Uterus (tissue), 2 donors: Measurements from ENCODE around the gene CUL4A.

ENCODE experiments used
- CTCF ChIP-seq, 4 experiments: fragments of 200-600 bp in 2 of 4; fragments of 450-650 bp in 2 of 4; sonication (generic) in 2 of 4; IDR thresholded peaks; one replicate each; pipeline ENCODE4 v1.5.1; 2016 to 2019; ENCODE audit warnings: antibody characterized with exemption in 4 of 4, mild to moderate bottlenecking in 2 of 4, moderate library complexity in 1 of 4
- POLR2A ChIP-seq, 2 donors: fragments of 450-650 bp; IDR thresholded peaks; one replicate each; pipeline ENCODE4 v1.6.1; 2016; ENCODE audit warnings: antibody characterized with exemption in 2 of 2, mild to moderate bottlenecking in 1 of 2, moderate library complexity in 1 of 2

- TF ChIP-seq CTCF (IDR thresholded peaks at IDR 0.05) (no peak), POLR2A (IDR thresholded peaks at IDR 0.05) (no peak)
These were observed 58.4 kb downstream of the CUL4A start for GRCh38 chr13:113267642-113268405.
